ENCODE data around the gene GPR146.

GPR146 gene

DNA sequence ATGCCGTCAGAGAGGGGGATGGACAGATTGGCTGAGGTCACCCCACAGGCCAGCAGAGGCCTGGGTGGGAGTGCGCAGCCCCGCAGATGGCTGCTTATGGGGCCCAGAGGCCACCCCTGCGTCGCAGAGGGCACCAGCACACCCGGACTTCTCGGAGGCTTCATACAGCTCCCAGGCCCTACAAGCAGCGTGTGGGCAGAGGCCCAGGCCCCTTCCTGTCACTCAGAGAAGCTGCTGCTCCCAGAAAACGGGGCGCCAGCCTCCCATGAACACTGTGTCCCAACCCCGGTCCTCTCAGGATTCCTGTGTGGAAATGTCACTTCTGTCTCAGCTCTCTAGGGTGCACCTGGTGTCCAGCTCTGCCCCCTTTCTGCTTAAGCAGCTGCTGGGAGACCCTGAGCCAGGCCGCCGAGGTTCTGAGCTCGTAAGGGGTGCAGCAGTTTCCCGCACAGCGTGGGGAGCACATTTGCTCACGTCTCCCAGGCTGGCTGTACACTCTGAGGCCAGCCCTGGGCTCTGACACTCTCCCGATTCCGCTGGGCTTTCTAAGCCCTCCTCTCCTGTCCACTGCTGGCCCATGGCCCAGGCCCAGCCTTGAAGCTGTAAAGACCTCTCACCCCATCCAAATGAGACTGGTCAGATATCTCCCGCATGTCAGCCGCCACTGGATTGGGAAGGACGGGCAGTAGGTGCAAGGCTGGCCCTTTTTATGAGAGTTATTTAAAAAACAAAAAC is 6.8 kb downstream of the GPR146 start:
- no peak for TF ChIP-seq CTCF (IDR thresholded peaks at IDR 0.05; ENCODE audit: borderline replicate concordance, insufficient read depth, low read depth, low read length)
- no peak overlapping the region for H3K4me3 ChIP-seq (ENCODE audit: low read depth, low read length)

DNA sequence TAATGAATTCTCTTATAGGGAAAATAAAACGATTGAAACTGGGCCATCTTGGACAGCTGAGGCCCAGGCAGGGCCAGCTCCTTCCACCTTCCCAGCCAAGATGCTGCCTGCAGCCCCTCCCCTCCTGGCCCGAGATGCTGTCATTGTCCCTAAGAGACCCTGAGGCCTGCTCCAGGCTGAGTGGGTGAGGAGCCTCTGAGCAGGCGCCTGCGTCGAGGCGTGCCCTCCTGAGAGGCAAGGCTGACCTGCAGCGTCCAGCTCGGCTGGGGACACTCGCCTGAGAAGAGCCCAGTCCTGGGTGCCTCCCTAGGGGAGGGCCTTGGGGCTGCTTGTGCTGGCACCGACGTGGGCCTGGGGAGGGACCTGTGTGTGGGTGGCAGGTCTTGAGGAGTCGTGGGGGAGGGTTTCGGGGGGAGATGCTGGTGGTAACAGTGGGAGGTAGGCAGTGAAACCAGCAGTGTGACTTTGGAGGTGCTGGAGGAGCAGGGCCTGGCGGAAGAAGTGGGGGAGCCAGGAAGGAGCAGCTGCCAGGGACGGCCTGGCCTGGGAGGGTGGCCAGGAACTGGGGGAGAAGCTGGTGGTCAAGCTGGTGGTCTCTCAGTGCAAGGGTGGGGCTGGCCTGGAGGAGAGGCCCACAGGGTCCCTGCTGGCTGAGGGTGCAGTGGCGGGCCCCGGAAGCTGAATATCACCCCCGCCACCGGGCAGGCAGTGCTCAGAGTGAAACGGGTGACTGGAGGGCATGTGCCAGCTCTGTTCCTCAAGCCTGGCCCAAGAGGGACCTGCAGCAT is 7.9 kb downstream of the GPR146 start:
- TF ChIP-seq CTCF (IDR thresholded peaks at IDR 0.05; ENCODE audit: borderline replicate concordance, insufficient read depth, low read depth, low read length) = no peak
- no peak overlapping the region for H3K4me3 ChIP-seq (ENCODE audit: low read depth, low read length)

GRCh38 chr7:1053002-1053411 is 8.7 kb downstream of the GPR146 start:
- TF ChIP-seq CTCF (IDR thresholded peaks at IDR 0.05; ENCODE audit: borderline replicate concordance, insufficient read depth, low read depth, low read length) = no peak
- no peak overlapping the region for H3K4me3 ChIP-seq (ENCODE audit: low read depth, low read length)

DNA sequence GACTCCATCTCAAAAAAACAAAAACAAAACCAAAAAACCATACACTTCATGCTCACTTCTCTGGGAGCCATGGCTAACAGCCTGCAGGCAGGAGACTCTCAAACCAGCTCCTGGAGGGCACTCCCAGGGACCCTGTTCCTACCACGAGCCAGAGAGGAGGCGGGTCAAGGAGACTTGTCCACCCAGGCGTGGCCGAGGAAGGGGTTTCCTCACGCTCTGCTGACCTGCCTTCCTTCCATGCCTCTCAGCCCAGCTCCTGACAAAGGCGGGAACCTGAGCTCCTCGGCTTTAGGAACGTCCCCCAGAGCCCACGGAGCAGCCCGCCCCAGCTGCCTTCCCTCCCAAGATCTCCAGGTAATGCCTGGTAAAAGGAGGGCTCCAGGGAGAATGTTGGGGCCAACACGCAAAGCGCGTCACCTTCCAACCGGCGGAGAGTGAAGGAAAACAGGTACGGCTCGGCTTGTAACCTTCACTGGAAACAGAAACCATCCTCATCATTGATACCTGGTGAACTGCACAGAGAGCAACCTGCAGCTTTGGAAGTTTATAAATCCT is 9.5 kb downstream of the GPR146 start:
- H3K4me3 ChIP-seq (ENCODE audit: low read depth, low read length) = no peak overlapping the region
- no peak for TF ChIP-seq CTCF (IDR thresholded peaks at IDR 0.05; ENCODE audit: borderline replicate concordance, insufficient read depth, low read depth, low read length)

DNA sequence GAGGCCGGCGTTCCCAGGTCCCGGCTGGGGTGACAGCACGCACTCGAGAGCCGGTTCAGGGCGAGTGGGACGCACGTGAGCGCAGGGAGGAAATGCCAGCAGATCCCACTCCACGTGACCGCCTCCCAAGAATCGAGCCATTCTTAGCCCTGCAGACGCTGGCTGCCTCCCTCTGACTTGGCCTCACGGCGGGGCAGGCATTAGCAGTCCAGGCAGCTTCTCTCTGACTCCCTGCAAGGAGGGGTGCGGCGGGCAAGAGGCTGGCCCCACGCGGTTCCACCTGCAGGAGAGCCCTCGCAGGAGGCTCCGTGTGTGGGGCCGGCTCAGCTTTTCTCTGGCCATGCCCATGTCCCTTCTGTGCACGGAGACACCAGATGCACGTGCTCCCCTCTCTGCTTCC is 10.1 kb downstream of the GPR146 start:
- TF ChIP-seq CTCF (IDR thresholded peaks at IDR 0.05; ENCODE audit: borderline replicate concordance, insufficient read depth, low read depth, low read length) = no peak
- H3K4me3 ChIP-seq (ENCODE audit: low read depth, low read length) = no peak overlapping the region

GRCh38 chr7:1054861-1055450 is 10.6 kb downstream of the GPR146 start:
- H3K4me3 ChIP-seq (ENCODE audit: low read depth, low read length) = no peak overlapping the region
- no peak for TF ChIP-seq CTCF (IDR thresholded peaks at IDR 0.05; ENCODE audit: borderline replicate concordance, insufficient read depth, low read depth, low read length)
